GM19328 (cell line): ENCODE measurements around the gene HDDC2.

Experiments used
- ATAC-seq: cut with Tn5 transposase; IDR thresholded peaks from one replicate; pipeline ENCODE4 v1.9.1; 2021; ENCODE audit warnings: mild to moderate bottlenecking, moderate library complexity; ENCODE audit not compliant: unreplicated experiment

The HDDC2 gene, protein sequence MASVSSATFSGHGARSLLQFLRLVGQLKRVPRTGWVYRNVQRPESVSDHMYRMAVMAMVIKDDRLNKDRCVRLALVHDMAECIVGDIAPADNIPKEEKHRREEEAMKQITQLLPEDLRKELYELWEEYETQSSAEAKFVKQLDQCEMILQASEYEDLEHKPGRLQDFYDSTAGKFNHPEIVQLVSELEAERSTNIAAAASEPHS

DNA sequence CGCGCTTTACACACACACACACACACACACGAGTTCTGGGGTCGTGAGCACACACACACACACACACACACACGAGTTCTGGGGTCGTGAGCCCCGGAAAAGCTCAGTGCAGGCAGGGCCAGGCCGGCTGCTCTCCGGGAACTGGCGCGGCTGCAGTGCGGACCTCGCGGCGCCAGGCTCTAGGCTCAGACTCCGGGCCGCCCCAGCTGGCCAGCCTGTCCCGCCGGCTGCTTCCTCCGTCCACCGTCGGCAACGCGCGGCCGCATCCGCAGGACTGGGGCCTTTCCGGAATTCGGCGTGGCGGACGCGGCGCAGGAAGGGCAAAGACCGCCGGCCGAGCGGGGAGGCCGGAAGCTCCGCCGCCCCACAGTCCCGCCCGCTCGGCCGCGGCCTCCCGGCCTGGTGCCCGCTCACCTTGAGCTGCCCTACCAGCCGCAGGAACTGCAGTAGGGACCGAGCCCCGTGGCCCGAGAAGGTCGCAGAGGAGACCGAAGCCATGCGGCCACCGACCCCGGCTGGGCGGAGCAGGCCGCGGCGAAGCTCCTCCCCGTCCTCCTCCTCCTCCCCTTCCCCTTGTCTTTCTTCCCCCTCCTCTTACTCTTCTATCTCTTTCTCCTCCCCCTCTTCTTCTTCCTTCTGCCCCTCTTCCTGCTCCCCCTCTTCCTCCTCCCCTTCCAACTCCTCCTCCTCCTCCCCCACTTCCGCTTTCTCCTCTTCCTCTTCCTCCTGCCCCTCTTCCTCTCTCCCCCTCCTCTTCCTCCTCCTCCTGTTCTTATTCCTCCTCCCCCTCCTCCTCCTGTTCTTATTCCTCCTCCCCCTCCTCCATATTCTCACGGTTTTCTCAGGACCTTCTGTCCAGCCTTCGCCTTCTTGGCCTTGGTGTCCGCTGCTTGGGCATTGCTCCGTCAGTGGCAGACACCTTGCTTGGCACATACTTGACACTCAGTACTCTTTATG, at the start of gene HDDC2:
HDDC2 (minus strand) TSS at position 533 of the 957 bp plus-strand sequence; CDS start at position 498, 35 bp downstream.
- peak; percentile 81 for ATAC-seq

DNA sequence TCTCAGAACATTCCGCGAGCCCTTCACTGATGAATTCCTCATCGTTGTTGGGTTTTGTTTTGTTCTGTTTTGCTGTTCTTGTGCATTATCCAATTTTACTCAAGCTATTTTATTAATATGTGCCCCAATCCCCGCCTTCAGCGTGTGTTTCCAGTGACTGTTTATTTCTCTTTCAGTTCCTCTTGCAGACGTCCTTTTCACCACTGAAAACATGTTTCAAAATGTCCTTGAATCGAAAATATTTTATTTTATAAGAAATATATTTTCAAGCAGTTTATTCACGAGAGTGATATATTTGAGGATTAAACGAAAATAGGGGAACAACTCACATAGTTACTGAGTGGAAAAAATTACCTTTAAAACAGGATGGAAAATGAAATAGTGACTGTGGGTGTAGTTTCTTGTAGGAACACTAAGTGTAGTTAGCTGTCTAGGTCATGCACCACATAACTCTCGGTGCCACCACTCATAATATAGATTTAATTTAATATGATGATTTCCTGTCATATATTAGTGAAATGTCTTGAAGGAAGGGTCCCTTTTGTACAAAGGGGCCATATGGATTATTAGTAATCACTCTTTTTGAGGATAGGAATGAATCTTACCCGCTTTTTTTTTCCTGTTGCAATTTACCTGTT, 45.3 kb upstream of the HDDC2 start:
- ATAC-seq = peak; percentile 76

DNA sequence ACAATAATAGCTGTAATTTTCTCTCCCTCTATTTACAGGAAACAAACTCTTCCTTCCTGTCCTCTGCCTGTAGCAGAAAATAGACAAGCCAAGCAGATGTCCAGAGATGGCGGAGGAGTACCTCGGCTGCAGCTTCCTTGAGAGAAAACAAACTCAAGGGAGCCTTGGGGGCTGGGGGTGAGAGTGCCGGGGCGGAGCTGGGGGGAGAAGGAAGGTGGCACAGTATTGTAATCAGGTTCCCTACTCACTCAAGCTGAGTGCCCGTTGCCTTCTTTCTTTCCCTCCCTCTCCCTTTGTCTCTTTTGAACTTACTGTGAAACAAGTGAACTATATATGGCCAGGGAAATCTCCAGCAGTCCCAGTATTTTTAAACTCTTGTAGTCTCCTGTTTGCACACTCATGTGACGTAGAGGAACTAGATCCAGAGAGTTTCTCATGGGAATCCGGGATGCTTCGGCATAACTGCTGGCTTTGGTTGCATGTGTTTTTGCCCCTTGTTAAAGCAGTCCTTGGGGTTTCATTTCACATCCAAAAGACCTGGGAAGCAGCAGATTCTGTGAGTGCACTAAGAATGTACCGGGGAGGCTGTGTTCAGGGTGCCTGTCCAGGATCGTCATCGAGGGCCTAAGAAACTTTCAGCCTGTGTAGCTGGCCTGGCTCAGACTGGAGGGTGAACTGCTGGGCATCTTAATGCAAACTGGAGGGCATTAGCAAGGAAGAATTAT, 44.6 kb upstream of the HDDC2 start:
- ATAC-seq = peak; percentile 53

DNA sequence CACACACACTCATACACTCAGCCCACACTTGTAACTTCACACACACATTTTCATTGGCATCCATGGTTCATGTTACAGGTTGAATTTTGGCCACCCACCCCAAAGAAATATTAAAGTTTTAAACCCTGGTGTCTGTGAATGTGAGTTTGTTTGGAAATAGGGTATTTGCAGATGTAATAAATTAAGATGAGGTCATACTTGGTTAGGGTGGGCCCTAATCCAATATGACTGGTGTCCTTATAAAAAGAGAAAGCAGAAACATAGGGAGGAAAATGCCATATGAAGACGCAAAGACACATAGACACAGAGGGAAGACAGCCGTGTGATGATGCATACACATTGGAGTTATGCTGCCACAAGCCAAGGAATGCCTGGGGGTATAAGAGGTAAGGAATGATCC, 39.7 kb upstream of the HDDC2 start:
- no peak for ATAC-seq

DNA sequence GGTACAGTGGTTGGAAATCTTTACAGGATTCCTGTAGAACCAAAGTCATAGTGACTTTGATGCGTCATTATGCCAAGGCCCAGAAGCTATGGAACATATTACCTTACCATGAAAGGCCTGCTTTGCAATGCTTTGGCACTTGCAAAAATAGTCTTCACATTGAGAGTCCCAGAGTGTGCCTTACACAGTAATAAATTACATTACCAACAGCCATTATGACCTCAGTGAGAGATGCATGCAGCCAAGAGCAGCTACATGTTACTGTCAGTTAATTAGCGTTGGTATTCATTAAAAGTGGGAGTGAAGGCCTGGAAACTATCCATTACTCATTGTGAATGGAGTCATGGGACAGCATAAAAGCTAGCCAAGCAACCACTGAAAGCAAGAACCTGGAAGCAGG, 39.2 kb upstream of the HDDC2 start:
- no peak for ATAC-seq

DNA sequence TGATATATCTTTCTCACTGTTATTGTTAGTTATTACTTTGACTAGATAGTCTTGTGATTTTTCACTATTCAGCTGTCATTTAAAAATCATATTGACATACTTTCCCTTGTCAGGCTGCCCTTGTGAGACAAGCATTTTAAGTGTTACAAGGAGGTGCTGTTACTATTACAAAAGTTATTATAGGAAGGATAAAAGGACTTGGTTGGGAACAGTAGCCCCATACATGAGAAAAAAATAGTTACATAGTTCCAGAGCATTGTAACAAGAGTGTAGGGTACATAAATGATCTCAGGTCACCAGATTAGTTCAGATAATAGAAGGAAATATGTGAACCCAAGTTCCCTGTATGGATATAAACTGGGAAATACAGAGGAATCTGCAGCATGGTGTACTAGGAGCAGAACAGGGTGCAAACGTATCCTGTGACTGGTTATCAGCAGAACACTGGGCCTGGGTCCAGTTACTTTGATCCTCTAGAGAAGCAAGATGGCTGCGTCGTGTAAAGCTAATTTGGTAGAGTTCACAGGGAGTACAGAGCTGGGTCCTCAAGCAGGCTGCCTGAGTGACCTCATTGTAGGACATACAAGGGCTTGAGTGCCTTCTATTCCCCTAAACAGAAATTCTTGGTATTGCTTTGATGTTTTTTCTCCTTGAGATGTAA, 38.5 kb upstream of the HDDC2 start:
- ATAC-seq = no peak

- ATAC-seq = no peak
Observed at GRCh38 chr6:125339653-125340052, 37.9 kb upstream of the HDDC2 start.

GRCh38 chr6:125338381-125338780, 36.6 kb upstream of the HDDC2 start:
- no peak for ATAC-seq

- no peak for ATAC-seq
Observed at GRCh38 chr6:125337706-125338105, 35.9 kb upstream of the HDDC2 start.

DNA sequence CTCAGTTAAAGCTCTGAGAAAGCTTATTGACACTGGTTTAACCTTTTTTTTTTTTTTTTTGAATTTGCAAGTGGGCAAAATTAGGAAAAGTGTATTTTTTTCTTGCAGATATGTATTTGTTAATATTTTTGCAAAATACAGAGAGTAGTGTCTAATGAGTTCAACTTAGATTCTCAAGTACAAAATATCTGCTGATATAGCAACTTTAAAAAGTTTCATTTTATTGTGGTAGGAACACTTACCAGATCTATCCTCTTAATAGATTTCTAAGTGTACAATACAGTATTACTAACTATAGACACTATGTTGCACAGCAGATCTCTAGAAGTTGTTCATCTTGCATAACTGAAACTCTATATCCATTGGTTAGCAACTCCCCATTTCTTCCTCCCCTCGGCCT, 30.9 kb upstream of the HDDC2 start:
- ATAC-seq = no peak

- ATAC-seq = no peak
Observed at GRCh38 chr6:125325586-125325985, 23.8 kb upstream of the HDDC2 start.

DNA sequence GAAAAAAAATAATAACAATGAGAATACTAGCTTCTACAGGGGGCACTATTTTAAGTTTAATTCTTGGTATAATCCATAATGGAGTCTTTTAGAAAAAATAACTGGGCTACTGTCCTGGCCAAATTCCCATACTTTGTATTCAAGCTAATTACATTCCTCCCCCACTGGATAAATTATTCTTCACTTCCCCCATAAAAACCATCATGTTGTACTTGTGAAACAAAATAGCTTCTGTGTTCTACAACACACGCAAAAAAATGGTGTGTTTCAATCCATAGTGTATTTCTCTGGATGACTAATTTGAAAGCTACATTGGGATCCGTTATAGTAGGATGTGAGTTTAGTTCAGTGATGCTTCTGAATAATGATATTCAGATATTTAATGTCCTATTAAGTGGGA, 21.6 kb upstream of the HDDC2 start:
- no peak for ATAC-seq

- no peak for ATAC-seq
Observed at GRCh38 chr6:125316621-125317020, 14.9 kb upstream of the HDDC2 start.

DNA sequence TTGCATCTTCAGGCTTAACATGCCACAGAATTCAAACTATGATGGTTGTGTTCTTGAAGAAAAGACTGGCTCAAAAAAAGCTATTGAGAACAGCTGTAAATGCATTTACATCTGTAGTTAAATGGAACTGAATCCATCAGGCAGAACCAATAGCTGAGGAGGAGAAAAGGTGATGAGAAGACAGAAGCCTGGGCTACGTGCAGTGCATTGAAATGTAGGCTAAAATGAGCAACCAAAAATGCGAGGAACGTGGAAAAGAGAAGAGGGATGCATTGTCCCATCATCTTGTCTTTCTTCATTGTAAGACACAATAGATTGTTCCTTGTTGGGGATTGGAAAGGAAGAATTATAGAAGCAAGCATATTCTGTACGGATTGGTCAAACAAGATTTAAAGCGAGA, 13.8 kb upstream of the HDDC2 start:
- ATAC-seq = no peak

DNA sequence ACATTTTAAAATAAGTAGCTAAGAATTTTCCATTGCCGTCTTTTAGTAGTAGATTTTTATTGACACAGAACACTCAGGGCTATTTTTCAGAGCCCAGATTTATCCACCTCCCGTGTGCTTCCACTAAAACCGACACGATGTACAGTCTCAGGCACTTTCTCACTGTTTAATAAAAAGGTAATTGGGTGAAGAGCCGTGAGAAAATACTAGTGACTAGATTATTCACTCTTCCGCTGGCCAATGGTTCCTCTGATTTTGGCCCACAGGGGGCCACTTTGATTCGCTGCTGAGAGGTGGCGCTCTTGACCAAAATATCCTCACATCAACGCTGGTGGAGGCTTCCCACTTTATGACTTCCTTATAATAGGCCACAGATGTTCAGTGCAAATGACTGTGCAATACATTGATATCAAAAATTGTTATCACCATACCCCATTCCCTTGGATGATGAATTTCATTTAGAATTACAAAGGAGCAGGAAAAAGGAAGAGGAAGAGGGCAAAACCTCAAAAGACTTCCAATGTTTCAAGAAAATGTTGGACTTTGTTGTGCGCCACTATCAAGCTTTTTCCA, 12.3 kb upstream of the HDDC2 start:
- peak; percentile 82 for ATAC-seq

DNA sequence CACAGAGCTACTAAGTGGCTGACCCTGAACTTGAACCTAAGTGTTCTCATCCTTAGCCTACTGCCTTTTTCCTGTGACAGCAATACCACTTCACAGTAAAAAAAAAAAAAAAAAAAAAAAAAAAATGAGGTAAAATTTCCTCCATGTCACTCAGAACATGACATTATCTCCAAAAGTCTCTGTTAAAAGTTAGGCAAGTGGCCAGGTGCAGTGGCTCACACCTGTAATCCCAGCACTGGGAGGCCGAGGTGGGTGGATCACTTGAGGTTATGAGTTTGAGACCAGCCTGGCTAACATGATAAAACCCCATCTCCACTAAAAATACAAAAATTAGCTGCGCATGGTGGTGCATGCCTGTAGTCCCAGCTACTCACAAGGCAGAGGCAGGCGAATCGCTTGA, 11.2 kb upstream of the HDDC2 start:
- ATAC-seq = no peak

GRCh38 chr6:125312478-125312877, 10.7 kb upstream of the HDDC2 start:
- ATAC-seq = no peak

GRCh38 chr6:125310994-125311649, 9.4 kb upstream of the HDDC2 start:
- ATAC-seq = peak; percentile 66

DNA sequence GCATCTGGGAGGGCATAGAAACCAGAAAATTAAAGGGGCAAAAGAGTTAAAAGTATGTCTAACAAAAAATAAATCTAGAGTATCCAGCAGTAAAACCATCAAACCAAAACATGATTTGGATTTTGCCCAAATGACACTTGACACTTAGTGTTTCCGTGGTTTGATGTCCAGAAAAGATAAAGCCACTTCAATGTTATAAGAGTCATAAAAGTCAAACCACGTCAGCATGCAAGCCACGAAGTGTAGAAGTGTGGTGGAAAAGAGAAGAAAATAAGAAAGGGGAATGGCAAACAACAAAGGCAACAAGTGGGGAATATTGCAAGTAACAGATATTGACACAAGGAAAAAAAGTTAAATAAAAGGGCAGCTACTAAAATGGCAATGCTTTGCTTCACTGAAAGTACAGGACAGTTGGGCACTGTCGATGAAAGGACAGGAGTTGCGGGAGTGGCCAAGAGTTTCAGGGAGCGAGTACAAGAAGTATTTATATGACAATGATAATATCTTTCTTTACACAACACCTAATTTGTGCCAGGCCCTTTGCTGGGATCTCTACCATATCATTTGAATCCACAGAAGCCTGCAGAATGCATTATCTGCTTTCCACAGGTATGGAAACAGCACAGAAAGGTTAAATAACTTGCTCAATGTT, 6.3 kb upstream of the HDDC2 start:
- no peak for ATAC-seq
